ENCODE results near the gene TTLL7. TPM values are rescaled to one million over a fixed set of nuclear protein-coding genes. Genes with fewer than 3 reads are reported as not detected.

TTLL7 gene
- total and polyA plus RNA-seq, 2 donors (not counting 1 experiment from before 2014, with no cell fraction given): 0.01 TPM; not detected in 1

DNA sequence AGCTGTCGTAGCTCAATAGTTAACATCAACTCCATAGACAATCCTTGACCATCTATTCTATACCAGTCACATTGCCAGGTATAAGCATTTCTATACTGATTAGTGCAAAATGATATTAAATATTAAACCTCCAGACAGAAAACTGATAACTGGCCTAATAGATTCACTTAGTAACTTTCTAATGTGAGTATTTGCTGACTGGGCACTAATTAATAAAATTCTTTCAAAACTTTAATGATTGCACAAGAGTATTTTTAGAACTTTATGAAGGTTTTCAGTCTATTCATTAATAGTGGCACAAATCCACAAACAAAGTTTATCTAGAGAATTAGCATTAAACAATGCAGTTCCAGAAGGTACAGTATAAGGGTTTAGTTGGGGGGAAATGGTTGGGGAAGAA is 79.1 kb downstream of the TTLL7 start:
- POLR2A ChIA-PET: no interaction called here
- peaks cover under 1% of the 10 kb centered on the region for H3K9me3 Mint-ChIP-seq (ENCODE audit: insufficient read depth)
- H3K4me1 Mint-ChIP-seq: no peaks in the 10 kb centered on the region
- no peak overlapping the region for H3K4me3 ChIP-seq (ENCODE audit: control extremely low read depth in 1 of 5, extremely low read depth in 1 of 5, insufficient read depth in 1 of 5, low read depth in 2 of 5, low read length in 4 of 5)
- H2AFZ ChIP-seq (ENCODE audit: insufficient read depth, low read depth, low read length, poor library complexity, severe bottlenecking): no peak overlapping the region
- no peaks in the 10 kb centered on the region for H3K4me1 ChIP-seq (ENCODE audit: control insufficient read depth in 2 of 2, insufficient read depth in 2 of 2, low read length in 2 of 2)
- no peak overlapping the region for H3K4me2 ChIP-seq (replicated peaks; ENCODE audit: low read depth, low read length, poor library complexity, severe bottlenecking)
- no peak overlapping the region for H3K9ac ChIP-seq (ENCODE audit: low read length)
- DNase-seq (no peak), ATAC-seq (ENCODE audit: low read depth) (no peak)
- intact Hi-C loops (cut with micrococcal nuclease): no loop called here
- H3K27ac ChIP-seq (ENCODE audit: low read length in 2 of 2): no peak overlapping the region
- H3K36me3 ChIP-seq (replicated peaks in 1 of 2; ENCODE audit: control extremely low read depth in 1 of 2, control insufficient read depth in 1 of 2, extremely low read depth in 1 of 2, insufficient read depth in 2 of 2, low read length in 1 of 2): no peaks in the 10 kb centered on the region
- H3K79me2 ChIP-seq (ENCODE audit: control insufficient read depth, insufficient read depth, low read length): no peaks in the 10 kb centered on the region
- CTCF ChIA-PET: interaction anchor here (0.5 to 2.1 kb wide), 5 partner anchors 10 to 514 kb away, joined by 3 to 12 read pairs (median 7); no protein-coding TSS in a partner anchor
- peaks cover 2% of the 10 kb centered on the region for H3K27me3 Mint-ChIP-seq
- H3K9me3 ChIP-seq (ENCODE audit: control extremely low read depth in 1 of 3, control insufficient read depth in 2 of 3, insufficient read depth in 1 of 3, low read length in 2 of 3): no peaks in the 10 kb centered on the region
- no peak overlapping the region for H3K4me3 Mint-ChIP-seq
- TF ChIP-seq EZH2 (IDR thresholded peaks at IDR 0.05; ENCODE audit: borderline replicate concordance, insufficient read depth, low read depth, low read length, poor library complexity, severe bottlenecking): no peak
- TF ChIP-seq, protein P1, sequence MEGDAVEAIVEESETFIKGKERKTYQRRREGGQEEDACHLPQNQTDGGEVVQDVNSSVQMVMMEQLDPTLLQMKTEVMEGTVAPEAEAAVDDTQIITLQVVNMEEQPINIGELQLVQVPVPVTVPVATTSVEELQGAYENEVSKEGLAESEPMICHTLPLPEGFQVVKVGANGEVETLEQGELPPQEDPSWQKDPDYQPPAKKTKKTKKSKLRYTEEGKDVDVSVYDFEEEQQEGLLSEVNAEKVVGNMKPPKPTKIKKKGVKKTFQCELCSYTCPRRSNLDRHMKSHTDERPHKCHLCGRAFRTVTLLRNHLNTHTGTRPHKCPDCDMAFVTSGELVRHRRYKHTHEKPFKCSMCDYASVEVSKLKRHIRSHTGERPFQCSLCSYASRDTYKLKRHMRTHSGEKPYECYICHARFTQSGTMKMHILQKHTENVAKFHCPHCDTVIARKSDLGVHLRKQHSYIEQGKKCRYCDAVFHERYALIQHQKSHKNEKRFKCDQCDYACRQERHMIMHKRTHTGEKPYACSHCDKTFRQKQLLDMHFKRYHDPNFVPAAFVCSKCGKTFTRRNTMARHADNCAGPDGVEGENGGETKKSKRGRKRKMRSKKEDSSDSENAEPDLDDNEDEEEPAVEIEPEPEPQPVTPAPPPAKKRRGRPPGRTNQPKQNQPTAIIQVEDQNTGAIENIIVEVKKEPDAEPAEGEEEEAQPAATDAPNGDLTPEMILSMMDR (IDR thresholded peaks at IDR 0.05): no peak
- no peaks in the 10 kb centered on the region for H3K27me3 ChIP-seq (replicated peaks in 1 of 4; ENCODE audit: control extremely low read depth in 1 of 4, control insufficient read depth in 3 of 4, insufficient read depth in 4 of 4, low read length in 3 of 4)
- no peak overlapping the region for H3K27ac Mint-ChIP-seq
- WGBS (ENCODE audit: insufficient coverage): no CpG with 5 or more reads among the region's 1 CpG
- H4K20me1 ChIP-seq (ENCODE audit: control insufficient read depth, insufficient read depth, low read length, poor library complexity, severe bottlenecking): no peaks in the 10 kb centered on the region

DNA sequence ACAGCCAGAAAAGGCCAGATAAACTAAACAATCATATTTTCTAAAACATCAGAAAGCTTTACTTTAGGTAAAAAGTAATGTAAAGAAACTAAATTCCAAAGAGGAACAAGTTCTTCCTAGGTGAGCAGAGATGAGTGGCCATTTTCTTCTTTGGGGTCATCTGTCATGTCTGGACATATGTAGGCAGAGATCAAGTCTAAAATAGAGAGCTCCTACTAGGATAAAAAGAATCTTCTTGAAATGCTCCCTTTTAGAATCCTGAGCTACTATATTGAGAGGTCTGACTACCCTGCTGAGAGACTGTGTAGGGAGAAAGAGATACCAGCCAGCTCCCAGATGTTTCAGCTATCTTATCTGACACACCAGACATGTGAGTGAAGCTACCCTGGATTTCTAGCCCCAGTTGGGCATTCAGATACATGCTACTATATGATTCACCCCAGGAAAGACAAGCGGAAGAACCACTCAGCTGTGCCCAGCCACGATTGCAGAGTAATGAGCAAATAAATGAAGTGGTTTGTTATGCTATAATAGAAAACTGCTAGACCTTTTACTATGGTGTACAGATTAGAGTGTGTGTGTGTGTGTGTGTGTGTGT is 80.1 kb downstream of the TTLL7 start:
- peaks cover 11% of the 10 kb centered on the region for H3K27me3 Mint-ChIP-seq
- H3K4me2 ChIP-seq (replicated peaks; ENCODE audit: low read depth, low read length, poor library complexity, severe bottlenecking): no peak overlapping the region
- ATAC-seq (ENCODE audit: low read depth): no peak
- H2AFZ ChIP-seq (ENCODE audit: insufficient read depth, low read depth, low read length, poor library complexity, severe bottlenecking): no peak overlapping the region
- no peak overlapping the region for H3K9ac ChIP-seq (ENCODE audit: low read length)
- no peak overlapping the region for H3K27ac Mint-ChIP-seq
- ChIA-PET POLR2A (no interaction called here), CTCF (interaction anchor here (0.9 to 2.1 kb wide), 6 partner anchors 9 to 853 kb away, joined by 3 to 12 read pairs (median 6); no protein-coding TSS in a partner anchor)
- no peaks in the 10 kb centered on the region for H3K9me3 ChIP-seq (ENCODE audit: control extremely low read depth in 1 of 3, control insufficient read depth in 2 of 3, insufficient read depth in 1 of 3, low read length in 2 of 3)
- intact Hi-C loops (cut with micrococcal nuclease): no loop called here
- H4K20me1 ChIP-seq (ENCODE audit: control insufficient read depth, insufficient read depth, low read length, poor library complexity, severe bottlenecking): no peaks in the 10 kb centered on the region
- H3K4me3 ChIP-seq (ENCODE audit: control extremely low read depth in 1 of 5, extremely low read depth in 1 of 5, insufficient read depth in 1 of 5, low read depth in 2 of 5, low read length in 4 of 5): no peak overlapping the region
- no peaks in the 10 kb centered on the region for H3K79me2 ChIP-seq (ENCODE audit: control insufficient read depth, insufficient read depth, low read length)
- TF ChIP-seq, protein P1 (IDR thresholded peaks at IDR 0.05): no peak
- TF ChIP-seq EZH2 (IDR thresholded peaks at IDR 0.05; ENCODE audit: borderline replicate concordance, insufficient read depth, low read depth, low read length, poor library complexity, severe bottlenecking): no peak
- H3K36me3 ChIP-seq (replicated peaks in 1 of 2; ENCODE audit: control extremely low read depth in 1 of 2, control insufficient read depth in 1 of 2, extremely low read depth in 1 of 2, insufficient read depth in 2 of 2, low read length in 1 of 2): no peaks in the 10 kb centered on the region
- H3K9me3 Mint-ChIP-seq (ENCODE audit: insufficient read depth): peaks cover 2% of the 10 kb centered on the region
- no peak overlapping the region for H3K27ac ChIP-seq (ENCODE audit: low read length in 2 of 2)
- DNase-seq: no peak
- WGBS (ENCODE audit: insufficient coverage): no CpG with 5 or more reads among the region's 2 CpGs
- peaks cover 0 to under 1% (median 0%) of the 10 kb centered on the region in 4 experiments for H3K27me3 ChIP-seq (replicated peaks in 1 of 4; ENCODE audit: control extremely low read depth in 1 of 4, control insufficient read depth in 3 of 4, insufficient read depth in 4 of 4, low read length in 3 of 4)
- H3K4me1 ChIP-seq (ENCODE audit: control insufficient read depth in 2 of 2, insufficient read depth in 2 of 2, low read length in 2 of 2): no peaks in the 10 kb centered on the region
- no peak overlapping the region for H3K4me3 Mint-ChIP-seq
- H3K4me1 Mint-ChIP-seq: no peaks in the 10 kb centered on the region

Data from B cell (primary cell).